HL-60 (cell line): ENCODE data around the gene PRKAG2.

Experiments
- GABPA ChIP-seq: IDR thresholded peaks from 2 replicates; pipeline ENCODE4 v1.6.1; 2012; ENCODE audit warnings: low read depth
- POLR2AphosphoS5 ChIP-seq: IDR thresholded peaks from 2 replicates; pipeline ENCODE4 v1.6.1; 2012; ENCODE audit warnings: low read depth
- SPI1 ChIP-seq: IDR thresholded peaks from 2 replicates; pipeline ENCODE4 v1.6.1; 2012; ENCODE audit warnings: low read depth, mild to moderate bottlenecking, borderline replicate concordance
- TF ChIP-seq, protein P1 (sequence below): IDR thresholded peaks from one replicate; pipeline ENCODE4 v1.5.1; 2011; ENCODE audit warnings: low read length, control low read depth, inconsistent platforms; ENCODE audit not compliant: insufficient read depth
- TF ChIP-seq, protein P2 (sequence below): IDR thresholded peaks from 2 replicates; pipeline ENCODE4 v1.6.1; 2012; ENCODE audit warnings: low read depth; ENCODE audit not compliant: insufficient replicate concordance

DNA sequence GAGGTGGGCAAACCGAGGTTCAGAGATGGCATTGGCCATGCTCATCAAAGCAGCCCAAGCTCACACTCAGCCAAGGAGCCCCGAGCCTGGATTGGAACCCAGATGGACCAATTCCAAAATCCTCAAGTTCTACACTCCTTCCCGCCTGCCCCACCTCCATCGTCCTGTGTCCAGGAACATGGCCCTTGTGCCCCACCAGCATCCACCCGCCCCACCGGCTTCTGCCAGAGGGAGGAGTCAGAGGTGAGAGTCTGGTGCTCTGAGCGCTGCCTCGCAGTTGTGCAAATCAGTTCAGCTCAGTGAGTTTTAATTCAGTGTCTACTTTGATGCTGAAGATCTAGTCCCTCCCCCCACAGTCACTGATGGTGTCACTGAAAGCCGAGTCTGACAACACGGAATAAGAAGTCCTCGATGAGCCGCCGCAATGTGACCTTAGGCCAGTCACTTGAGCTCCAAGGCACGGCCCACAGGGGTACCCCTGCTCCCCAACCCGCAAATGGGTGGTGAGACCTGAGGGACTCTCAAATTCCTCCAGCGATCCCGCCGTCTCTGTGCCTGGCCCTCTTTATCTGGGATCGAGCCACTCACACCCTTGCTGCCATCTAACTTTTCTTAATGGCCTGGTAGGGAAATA, 26.3 kb downstream of the PRKAG2 start:
- TF ChIP-seq, protein P1, sequence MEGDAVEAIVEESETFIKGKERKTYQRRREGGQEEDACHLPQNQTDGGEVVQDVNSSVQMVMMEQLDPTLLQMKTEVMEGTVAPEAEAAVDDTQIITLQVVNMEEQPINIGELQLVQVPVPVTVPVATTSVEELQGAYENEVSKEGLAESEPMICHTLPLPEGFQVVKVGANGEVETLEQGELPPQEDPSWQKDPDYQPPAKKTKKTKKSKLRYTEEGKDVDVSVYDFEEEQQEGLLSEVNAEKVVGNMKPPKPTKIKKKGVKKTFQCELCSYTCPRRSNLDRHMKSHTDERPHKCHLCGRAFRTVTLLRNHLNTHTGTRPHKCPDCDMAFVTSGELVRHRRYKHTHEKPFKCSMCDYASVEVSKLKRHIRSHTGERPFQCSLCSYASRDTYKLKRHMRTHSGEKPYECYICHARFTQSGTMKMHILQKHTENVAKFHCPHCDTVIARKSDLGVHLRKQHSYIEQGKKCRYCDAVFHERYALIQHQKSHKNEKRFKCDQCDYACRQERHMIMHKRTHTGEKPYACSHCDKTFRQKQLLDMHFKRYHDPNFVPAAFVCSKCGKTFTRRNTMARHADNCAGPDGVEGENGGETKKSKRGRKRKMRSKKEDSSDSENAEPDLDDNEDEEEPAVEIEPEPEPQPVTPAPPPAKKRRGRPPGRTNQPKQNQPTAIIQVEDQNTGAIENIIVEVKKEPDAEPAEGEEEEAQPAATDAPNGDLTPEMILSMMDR: no peak
- no peak for TF ChIP-seq POLR2AphosphoS5
- TF ChIP-seq, protein P2, sequence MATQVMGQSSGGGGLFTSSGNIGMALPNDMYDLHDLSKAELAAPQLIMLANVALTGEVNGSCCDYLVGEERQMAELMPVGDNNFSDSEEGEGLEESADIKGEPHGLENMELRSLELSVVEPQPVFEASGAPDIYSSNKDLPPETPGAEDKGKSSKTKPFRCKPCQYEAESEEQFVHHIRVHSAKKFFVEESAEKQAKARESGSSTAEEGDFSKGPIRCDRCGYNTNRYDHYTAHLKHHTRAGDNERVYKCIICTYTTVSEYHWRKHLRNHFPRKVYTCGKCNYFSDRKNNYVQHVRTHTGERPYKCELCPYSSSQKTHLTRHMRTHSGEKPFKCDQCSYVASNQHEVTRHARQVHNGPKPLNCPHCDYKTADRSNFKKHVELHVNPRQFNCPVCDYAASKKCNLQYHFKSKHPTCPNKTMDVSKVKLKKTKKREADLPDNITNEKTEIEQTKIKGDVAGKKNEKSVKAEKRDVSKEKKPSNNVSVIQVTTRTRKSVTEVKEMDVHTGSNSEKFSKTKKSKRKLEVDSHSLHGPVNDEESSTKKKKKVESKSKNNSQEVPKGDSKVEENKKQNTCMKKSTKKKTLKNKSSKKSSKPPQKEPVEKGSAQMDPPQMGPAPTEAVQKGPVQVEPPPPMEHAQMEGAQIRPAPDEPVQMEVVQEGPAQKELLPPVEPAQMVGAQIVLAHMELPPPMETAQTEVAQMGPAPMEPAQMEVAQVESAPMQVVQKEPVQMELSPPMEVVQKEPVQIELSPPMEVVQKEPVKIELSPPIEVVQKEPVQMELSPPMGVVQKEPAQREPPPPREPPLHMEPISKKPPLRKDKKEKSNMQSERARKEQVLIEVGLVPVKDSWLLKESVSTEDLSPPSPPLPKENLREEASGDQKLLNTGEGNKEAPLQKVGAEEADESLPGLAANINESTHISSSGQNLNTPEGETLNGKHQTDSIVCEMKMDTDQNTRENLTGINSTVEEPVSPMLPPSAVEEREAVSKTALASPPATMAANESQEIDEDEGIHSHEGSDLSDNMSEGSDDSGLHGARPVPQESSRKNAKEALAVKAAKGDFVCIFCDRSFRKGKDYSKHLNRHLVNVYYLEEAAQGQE: no peak
- TF ChIP-seq GABPA: no peak
- no peak for TF ChIP-seq SPI1
